ENCODE data around the gene CTDSP1.
A peak's percentile ranks its signal among the peaks of the same experiment; 100 is the strongest.

Gene CTDSP1

DNA sequence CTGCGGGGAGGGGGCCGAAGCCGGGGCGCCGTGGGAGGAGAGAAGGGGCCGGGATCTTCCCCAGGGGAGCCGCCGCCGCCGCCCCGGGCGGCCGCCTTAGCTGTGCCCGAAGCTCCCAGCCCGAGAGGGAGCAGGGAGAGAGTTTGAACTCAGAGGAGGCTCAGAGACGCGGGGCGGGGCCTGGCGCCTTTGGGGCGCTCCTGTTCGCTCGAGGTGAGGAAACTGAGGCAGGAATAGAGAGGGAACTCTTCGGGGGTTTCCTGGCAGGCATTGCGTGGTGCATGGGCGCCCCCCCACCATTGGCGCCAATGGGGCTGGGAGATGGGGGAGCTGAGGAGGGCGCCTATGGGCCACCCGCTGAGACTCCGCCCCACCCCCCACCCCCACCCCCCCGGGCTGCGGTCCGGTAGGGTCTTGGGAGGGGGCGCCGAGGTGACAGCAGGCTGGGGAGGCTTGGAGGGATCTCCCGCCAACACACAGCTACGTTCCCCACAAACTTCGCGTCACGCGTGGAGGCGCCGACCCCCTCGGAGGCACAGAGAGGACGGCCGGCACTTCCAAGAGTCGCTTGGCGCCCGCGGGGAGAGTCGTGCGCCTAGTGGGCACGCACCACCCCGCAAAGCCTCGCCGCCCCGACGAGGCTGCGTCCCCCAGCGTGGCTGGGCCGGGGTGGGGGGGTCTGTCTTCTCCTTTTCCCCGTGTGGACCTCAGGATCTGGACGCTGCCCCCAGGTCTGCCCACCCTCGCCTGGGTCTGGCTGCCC is 680 bp downstream of the CTDSP1 start:
- DNase-seq (ENCODE audit: low read depth) = no peak

- no peak for DNase-seq (ENCODE audit: low read depth)
Observed at GRCh38 chr2:218400930-218401881, 1.5 kb downstream of the CTDSP1 start.

DNA sequence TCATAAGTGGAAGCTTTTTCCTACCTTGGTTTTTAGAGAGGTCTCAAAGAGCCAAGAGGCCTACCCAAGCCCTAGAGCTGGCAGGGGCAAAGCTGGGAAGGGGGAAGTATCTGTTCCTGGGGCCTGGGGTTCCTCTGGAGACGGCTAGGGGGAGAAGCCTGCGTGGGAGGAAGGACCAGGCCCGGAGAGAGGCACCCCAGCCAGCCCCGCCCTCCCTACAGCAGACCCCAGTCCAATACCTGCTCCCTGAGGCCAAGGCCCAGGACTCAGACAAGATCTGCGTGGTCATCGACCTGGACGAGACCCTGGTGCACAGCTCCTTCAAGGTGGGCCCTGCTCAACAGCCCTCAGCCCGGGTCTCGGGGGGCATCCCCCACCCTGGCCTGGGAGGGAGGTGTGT is 2.2 kb downstream of the CTDSP1 start:
- DNase-seq (ENCODE audit: low read depth) = no peak

- no peak for DNase-seq (ENCODE audit: low read depth)
Observed at GRCh38 chr2:218402491-218402901, 2.8 kb downstream of the CTDSP1 start.

DNA sequence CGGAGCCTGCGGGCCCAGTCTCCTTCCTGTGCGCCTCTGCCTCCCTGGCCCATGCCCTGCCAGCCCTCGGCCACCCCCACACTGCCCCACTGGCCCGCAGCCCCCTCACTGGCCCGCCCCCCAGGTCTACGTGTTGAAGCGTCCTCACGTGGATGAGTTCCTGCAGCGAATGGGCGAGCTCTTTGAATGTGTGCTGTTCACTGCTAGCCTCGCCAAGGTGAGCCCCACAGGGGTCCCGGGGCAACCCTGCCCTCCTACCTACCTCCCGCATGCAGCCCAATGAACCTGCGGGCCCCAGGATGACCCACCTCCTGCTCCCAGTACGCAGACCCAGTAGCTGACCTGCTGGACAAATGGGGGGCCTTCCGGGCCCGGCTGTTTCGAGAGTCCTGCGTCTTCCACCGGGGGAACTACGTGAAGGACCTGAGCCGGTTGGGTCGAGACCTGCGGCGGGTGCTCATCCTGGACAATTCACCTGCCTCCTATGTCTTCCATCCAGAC is 3.3 kb downstream of the CTDSP1 start:
- DNase-seq (ENCODE audit: low read depth) = no peak

DNA sequence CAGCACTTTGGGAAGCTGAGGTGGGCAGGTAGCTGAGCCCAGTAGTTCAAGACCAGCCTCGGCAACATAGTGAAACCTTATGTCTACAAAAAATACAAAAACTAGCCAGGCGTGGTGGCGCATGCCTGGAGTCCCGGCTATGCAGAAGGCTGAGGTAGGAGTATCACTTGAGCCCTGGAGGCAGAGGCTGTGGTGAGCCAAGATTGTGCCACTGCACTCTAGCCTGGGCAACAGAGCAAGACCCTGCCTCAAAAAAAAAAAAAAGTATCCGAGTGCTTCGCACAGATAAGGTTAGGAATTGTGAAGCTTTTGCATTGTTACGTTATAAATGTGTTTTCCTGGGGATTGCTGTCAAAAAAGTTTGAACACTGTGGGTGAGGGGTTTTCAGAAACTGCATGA is 4.1 kb downstream of the CTDSP1 start:
- no peak for DNase-seq (ENCODE audit: low read depth)

DNA sequence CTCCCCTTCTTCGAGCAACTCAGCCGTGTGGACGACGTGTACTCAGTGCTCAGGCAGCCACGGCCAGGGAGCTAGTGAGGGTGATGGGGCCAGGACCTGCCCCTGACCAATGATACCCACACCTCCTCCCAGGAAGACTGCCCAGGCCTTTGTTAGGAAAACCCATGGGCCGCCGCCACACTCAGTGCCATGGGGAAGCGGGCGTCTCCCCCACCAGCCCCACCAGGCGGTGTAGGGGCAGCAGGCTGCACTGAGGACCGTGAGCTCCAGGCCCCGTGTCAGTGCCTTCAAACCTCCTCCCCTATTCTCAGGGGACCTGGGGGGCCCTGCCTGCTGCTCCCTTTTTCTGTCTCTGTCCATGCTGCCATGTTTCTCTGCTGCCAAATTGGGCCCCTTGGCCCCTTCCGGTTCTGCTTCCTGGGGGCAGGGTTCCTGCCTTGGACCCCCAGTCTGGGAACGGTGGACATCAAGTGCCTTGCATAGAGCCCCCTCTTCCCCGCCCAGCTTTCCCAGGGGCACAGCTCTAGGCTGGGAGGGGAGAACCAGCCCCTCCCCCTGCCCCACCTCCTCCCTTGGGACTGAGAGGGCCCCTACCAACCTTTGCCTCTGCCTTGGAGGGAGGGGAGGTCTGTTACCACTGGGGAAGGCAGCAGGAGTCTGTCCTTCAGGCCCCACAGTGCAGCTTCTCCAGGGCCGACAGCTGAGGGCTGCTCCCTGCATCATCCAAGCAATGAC is 4.8 kb downstream of the CTDSP1 start:
- DNase-seq (ENCODE audit: low read depth) = no peak

DNA sequence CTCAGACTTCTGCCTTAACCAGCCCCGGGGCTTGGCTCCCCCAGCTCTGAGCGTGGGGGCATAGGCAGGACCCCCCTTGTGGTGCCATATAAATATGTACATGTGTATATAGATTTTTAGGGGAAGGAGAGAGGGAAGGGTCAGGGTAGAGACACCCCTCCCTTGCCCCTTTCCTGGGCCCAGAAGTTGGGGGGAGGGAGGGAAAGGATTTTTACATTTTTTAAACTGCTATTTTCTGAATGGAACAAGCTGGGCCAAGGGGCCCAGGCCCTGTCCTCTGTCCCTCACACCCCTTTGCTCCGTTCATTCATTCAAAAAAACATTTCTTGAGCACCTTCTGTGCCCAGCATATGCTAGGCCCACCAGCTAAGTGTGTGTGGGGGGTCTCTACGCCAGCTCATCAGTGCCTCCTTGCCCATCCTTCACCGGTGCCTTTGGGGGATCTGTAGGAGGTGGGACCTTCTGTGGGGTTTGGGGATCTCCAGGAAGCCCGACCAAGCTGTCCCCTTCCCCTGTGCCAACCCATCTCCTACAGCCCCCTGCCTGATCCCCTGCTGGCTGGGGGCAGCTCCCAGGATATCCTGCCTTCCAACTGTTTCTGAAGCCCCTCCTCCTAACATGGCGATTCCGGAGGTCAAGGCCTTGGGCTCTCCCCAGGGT is 5.5 kb downstream of the CTDSP1 start:
- DNase-seq (ENCODE audit: low read depth) = no peak

- no peak for DNase-seq (ENCODE audit: low read depth)
Observed at GRCh38 chr2:218405746-218406208, 6.1 kb downstream of the CTDSP1 start.

DNA sequence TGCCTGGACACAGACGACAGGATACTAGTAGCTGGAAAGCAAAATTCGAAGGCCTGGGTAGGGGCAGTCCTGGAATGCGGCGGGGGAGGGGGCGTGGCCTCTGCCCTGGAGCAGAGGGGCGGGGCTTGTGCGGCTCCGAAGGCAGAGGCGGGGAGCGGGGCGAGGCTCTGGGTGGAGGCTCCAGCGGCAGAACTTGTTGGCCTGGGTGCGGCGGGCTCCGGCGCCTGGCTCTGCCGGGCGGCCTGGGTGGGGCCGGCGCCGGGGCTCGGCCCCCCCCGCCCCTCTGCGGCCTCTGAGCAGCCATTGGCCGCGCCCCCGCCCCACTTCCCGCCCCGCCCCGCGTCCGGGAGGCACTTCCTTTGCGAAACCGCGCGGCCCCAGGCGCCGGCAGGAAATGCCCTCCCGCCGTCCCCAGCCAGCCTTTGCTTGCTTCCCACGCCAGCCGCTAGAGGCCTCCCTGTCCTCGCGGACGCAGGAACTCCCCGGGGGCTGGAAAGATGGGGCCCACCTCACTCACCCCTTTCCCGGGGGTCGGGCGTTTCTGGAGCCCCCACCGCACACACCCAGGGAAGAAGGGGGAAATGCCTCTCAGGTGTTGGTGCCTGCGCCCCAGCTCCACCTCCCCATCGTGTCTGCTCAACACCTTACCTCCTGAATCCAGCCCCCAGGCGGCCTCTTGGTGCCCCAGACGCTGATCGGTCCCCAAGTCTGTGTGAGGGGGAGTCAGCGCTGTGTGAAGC is 6.7 kb downstream of the CTDSP1 start:
- peak; percentile 89 for DNase-seq (ENCODE audit: low read depth)

DNA sequence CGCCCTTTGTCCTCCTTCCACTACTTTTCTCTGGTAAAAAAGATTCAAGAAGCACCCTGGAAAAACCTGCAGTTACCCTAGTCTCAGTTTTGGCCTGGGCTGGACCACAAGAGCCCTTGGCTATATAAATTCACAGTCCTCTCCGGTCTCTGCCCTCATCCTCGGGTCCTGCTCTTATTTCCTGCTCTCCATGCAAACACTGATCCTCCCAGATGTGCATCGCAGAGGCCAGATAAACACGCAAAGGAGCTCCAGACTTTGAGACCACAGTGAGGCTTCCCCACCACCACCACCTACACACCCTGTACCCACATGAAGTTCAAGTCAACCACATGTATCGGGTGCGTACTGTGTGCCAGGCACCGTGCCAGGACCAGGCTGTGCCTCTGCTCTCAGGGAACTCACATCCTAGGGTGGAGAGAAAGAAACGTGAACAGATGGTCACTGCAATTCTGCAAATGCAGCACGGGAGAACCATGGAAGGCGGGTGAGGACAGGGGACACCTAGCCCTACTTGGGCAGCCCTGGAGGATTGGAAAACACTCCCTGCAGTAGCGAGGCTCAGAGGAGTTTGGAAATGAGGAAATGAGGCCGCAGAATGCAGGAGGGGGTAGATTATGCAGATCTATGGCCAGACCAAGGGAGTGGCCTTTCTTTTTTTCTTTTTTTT is 7.4 kb downstream of the CTDSP1 start:
- peak; percentile 39 for DNase-seq (ENCODE audit: low read depth)

DNA sequence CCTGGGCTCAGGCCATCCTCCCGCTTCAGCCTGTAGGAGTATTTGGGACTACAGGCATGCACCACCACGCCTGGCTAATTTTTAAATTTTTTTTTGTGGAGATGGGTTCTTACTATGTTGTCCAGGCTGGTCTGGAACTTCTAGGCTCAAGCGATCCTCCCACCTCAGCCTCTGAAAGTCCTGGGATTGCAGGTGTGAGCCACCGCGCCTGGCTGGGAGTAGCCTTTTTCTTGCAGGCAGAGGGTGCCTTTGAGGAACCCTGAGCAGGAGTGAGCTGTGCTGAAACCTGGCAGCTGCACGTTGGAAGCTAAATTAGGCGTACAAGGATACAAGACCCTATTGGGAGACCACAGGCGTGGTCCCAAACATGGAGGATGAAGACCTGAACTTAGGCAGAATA is 8.0 kb downstream of the CTDSP1 start:
- no peak for DNase-seq (ENCODE audit: low read depth)

- no peak for DNase-seq (ENCODE audit: low read depth)
Observed at GRCh38 chr2:218418321-218418716, 18.7 kb downstream of the CTDSP1 start.

DNA sequence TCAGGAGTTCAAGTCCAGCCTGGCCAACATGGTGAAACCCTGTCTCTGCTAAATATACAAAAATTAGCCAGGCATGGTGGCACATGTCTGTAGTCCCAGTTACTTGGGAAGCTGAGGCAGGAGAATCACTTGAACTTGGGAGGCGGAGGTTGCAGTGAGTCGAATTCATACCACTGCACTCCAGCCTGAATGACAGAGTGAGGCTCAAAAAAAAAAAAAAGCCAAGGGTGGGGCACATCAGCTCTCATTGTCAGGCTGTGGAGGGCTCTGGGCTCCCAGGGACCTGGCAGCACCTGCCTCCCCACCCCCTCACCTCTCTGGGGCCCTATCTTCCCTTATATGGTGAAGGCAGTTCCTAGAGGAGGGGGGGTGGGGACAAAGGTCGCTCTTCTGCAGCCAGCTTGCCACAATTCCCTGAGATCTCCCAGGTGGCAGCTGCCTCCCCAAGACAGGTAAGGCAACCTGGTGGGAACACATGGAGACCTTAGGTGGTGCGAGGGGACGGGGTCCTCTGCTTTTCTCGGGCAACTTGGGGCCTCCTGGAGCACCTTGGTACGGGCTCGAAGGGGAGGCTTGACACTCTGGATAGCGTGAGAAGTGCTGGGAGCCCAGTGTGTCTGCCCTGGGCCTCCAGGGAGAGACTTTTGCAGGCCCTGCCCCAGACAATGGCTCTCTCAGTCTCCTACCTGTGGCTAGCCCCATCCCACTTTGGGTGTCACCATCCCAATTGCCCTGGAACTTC is 19.2 kb downstream of the CTDSP1 start, which contains the start of gene VIL1:
Gene VIL1, plus strand, starts transcription at position 407 of the 742 bp plus-strand sequence. CDS start 4,656 bp downstream, outside the sequence.
- no peak for DNase-seq (ENCODE audit: low read depth)

GRCh38 chr2:218419630-218420216 is 20.1 kb downstream of the CTDSP1 start:
- DNase-seq (ENCODE audit: low read depth) = no peak

GRCh38 chr2:218421027-218421426 is 21.4 kb downstream of the CTDSP1 start:
- DNase-seq (ENCODE audit: low read depth) = no peak

GRCh38 chr2:218422403-218423086 is 22.9 kb downstream of the CTDSP1 start:
- DNase-seq (ENCODE audit: low read depth) = no peak

GRCh38 chr2:218423584-218423983 is 23.9 kb downstream of the CTDSP1 start:
- no peak for DNase-seq (ENCODE audit: low read depth)
